ACC112 (cell line): ENCODE data around the gene MBP.

ENCODE experiments used
- H2AFZ ChIP-seq: fragments of 200-600 bp; sonication (generic); one replicate; pipeline ENCODE4 v1.6.0; 2017; ENCODE audit warnings: antibody characterized with exemption, low read length; ENCODE audit not compliant: unreplicated experiment
- H3K27ac ChIP-seq: fragments of 200-600 bp; sonication (generic); 2 replicates; pipeline ENCODE4 v1.5.1; 2014; ENCODE audit warnings: low read depth, mild to moderate bottlenecking, antibody characterized with exemption, low read length, moderate library complexity
- H3K27me3 ChIP-seq: fragments of 200-600 bp; sonication (generic); 2 replicates; pipeline ENCODE4 v1.6.1; 2014; ENCODE audit warnings: mild to moderate bottlenecking, antibody characterized with exemption, low read length, moderate library complexity, mixed read lengths; ENCODE audit not compliant: insufficient read depth
- H3K36me3 ChIP-seq: fragments of 200-600 bp; sonication (generic); 2 replicates; pipeline ENCODE4 v1.6.1; 2016; ENCODE audit warnings: mild to moderate bottlenecking, antibody characterized with exemption, low read length, moderate library complexity, mixed read lengths; ENCODE audit not compliant: insufficient read depth
- H3K4me1 ChIP-seq: fragments of 200-600 bp; sonication (generic); one replicate; pipeline ENCODE4 v1.6.1; 2016; ENCODE audit warnings: low read length, mixed read lengths; ENCODE audit not compliant: insufficient read depth, unreplicated experiment, control insufficient read depth
- H3K4me3 ChIP-seq: fragments of 200-600 bp; sonication (generic); 2 replicates; pipeline ENCODE4 v1.5.1; 2014; ENCODE audit warnings: mild to moderate bottlenecking, low read depth, low read length
- H3K79me2 ChIP-seq: fragments of 200-600 bp; sonication (generic); one replicate; pipeline ENCODE4 v1.6.0; 2016; ENCODE audit warnings: low read length; ENCODE audit not compliant: control insufficient read depth, unreplicated experiment, insufficient read depth

Gene MBP

DNA sequence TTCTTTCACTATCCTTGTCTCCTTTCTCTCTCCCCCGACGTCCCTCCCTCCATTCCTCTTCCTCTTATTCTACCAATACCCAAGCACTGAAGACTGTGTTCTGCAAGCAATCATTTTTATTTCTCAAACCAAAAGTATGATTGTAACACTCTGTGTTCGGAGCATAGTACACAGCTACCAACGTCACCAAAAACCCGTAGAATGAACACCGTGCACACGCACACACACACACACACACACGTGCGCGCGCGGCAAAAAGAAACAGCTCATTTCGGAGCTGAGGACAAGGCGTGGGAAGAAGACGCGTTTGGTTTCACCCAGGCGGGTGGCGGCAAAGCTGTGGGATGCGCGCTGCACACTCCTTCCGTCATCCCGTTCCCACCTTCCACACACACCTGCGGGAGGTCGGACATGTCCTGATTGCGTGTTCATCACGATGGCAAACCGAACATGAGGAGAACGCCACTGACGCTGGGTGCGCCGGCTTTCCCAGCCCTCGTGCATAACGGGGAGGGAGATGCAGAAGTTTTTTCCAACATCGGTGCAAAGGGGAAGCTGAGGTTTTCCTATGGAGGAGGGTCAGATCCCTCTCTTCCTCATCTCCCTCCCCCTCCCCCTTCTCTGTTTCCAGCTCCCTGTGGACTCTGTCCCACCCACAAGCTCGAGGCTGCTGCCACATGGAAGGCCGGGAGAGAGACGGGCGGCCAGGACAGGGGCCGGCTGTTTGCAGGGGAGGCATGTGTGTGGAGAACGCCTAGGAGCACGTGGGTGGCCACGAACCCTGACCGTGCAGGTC lies 20.4 kb downstream of the MBP start:
- H3K27ac ChIP-seq: no peak overlapping the region
- H3K79me2 ChIP-seq: no peaks in the 10 kb centered on the region
- peaks cover 38% of the 10 kb centered on the region for H3K4me1 ChIP-seq
- H3K4me3 ChIP-seq: no peak overlapping the region
- no peaks in the 10 kb centered on the region for H3K36me3 ChIP-seq
- H2AFZ ChIP-seq: no peak overlapping the region
- no peaks in the 10 kb centered on the region for H3K27me3 ChIP-seq

DNA sequence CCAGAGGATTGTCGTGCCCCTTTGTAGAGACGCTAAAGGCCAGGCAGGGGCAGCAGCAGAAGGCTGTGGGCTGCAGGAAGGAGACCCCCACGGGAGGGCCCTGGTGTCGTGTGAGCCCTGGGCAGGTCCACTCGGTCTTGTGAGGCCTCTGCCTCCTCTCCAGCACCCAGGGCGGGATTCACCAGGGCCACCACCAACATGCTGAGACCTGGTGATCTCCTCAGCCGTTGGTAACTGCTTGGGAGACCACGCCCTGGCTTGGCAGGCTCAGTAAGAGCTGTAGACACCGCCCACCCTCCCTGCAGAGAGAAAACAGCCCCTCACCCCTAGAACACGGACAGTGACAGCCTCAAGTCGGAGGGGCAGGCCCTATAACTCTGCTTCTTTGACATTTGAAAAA lies 21.1 kb downstream of the MBP start:
- H3K27me3 ChIP-seq: no peaks in the 10 kb centered on the region
- no peaks in the 10 kb centered on the region for H3K79me2 ChIP-seq
- H3K27ac ChIP-seq: no peak overlapping the region
- H2AFZ ChIP-seq: no peak overlapping the region
- H3K4me3 ChIP-seq: no peak overlapping the region
- H3K36me3 ChIP-seq: no peaks in the 10 kb centered on the region
- peaks cover 43% of the 10 kb centered on the region for H3K4me1 ChIP-seq

DNA sequence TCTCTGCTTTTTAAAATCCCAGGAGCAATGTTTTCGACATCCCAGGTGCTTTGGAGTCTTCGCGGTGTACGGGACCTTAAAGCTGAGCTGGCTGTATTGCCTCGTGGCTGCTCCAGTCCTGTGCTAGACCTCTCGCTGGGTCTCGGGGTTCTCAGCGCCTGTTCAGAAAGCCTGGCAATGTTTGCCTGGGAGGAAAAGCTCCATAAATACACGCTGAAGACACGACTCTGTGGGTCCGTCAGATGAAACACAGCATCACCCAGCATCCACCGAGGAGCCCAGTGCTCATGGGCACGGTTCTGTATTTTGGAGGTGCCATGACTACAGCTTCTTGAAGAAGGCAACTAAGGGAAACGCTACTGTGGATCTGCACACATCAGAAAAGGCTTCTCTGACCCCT lies 21.6 kb downstream of the MBP start:
- H3K79me2 ChIP-seq: no peaks in the 10 kb centered on the region
- no peak overlapping the region for H3K27ac ChIP-seq
- H3K36me3 ChIP-seq: no peaks in the 10 kb centered on the region
- no peak overlapping the region for H2AFZ ChIP-seq
- H3K27me3 ChIP-seq: no peaks in the 10 kb centered on the region
- H3K4me1 ChIP-seq: peaks cover 45% of the 10 kb centered on the region
- H3K4me3 ChIP-seq: no peak overlapping the region

DNA sequence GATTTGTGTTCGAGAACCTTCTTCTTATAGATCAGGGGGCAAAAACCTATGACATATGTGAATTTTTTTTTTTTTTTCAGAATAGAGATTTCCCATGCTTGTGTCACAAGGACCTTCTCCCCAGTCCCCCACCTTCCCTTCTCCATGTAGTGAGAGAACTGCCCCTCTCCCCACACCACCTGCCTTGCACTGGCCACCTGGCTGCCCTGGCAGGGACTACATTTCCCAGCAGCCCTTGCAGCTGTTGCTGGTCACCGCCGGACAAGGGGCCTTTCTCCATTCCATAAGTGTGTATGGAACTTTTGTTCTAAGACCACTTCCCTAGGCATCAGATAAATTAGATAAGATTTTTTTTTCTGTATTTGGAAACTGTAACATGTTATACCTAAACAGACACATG lies 22.2 kb downstream of the MBP start:
- no peaks in the 10 kb centered on the region for H3K27me3 ChIP-seq
- H3K4me3 ChIP-seq: no peak overlapping the region
- no peaks in the 10 kb centered on the region for H3K79me2 ChIP-seq
- peaks cover 51% of the 10 kb centered on the region for H3K4me1 ChIP-seq
- no peaks in the 10 kb centered on the region for H3K36me3 ChIP-seq
- no peak overlapping the region for H2AFZ ChIP-seq
- no peak overlapping the region for H3K27ac ChIP-seq

DNA sequence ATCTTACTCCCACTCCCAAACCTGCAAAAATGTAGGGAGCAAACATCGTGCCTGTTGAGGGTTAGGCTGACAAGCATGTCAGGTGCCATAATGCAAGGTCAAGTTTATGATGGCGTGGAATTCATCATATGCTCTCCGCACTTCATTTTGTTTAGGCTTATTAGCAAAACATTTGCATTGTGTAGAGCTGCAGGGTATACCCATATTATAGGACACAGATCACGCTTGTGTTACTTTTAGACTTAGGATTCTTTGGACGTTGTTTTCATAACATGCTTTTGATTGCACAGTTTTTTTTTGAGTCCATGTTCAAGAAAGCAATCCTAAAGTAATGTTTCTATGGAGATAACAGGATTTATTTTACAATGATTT lies 22.9 kb downstream of the MBP start:
- Histone ChIP-seq H3K27ac (no peak overlapping the region), H3K36me3 (no peaks in the 10 kb centered on the region), H3K4me3 (no peak overlapping the region), H3K79me2 (no peaks in the 10 kb centered on the region), H3K27me3 (no peaks in the 10 kb centered on the region), H2AFZ (no peak overlapping the region), H3K4me1 (peaks cover 53% of the 10 kb centered on the region)

DNA sequence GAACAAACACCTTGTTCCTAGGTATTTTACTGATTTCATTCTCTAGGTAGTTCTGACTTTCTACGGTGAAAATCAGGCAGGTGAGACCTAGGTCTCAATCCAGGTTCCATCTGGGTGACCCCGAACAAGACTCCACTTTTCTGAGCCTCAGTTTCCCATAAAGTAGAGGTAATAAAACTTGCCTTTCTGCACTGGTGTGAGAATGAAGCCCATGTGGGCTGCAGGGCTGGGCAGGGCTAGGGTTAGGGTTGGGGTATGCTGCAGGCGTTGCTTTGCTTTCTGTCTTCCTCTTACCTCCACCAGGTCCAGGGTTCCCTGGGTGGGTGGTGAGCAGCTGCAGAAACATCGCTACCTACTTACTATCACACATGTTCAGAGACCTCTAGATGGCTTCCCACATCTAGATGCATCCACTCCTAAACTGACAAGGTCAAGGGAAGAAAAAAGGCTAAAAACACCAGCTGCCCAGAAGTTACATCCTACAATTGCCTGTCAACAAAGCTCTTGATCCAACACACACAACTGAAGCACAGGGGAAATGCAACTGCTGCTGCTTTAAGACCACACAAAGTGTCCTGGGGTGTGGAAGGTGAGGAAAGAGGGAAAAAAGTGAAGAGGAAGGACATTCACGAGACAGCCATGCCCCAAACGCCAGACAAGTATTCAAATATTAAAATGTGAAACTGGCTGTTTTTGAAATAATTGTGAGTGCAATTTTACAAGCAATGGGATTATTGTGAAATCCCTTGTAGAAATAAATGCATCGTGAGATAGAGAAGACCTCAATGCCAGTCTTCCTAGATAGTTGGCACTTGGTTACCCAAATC lies 23.5 kb downstream of the MBP start:
- peak overlapping the region; percentile 86 for H3K27ac ChIP-seq
- H3K79me2 ChIP-seq: no peaks in the 10 kb centered on the region
- H3K36me3 ChIP-seq: no peaks in the 10 kb centered on the region
- H3K27me3 ChIP-seq: no peaks in the 10 kb centered on the region
- H2AFZ ChIP-seq: no peak overlapping the region
- peaks cover 53% of the 10 kb centered on the region for H3K4me1 ChIP-seq
- H3K4me3 ChIP-seq: peak overlapping the region; percentile 61

DNA sequence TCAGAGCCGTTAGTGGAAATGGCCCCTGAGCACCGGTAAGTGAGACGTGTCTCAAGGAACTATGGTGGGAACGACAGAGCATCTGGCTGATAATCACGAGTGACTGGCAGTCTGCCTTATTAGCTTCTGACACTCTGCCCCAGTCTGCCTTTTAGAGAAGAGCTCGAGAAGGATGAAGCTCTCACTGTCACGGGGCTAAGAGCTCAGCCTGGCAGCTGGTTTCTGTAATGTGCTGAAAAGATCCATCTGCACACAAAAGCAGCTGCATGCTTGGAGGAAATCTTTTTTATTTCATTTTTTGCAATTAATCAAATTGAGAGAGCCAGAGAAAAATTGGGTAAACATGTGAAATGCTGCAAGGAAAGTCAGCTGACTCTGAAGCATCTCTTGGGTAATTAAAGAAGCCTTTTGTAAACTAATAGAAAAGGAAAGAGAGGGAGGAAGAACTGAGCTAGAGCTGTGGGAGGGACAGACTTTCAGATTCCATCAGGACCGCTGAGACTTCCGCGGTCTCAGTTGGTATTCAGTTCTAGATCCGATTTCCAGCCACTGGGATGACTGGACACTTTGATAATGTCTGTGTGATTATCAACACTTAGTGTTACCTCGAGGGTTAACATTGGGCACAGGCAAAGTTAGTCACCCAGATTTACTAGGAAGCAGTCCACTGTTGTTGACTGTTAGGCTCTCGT lies 24.4 kb downstream of the MBP start:
- Histone ChIP-seq H3K4me3 (peak overlapping the region; percentile 61), H2AFZ (peak overlapping the region; percentile 88), H3K79me2 (no peaks in the 10 kb centered on the region), H3K36me3 (no peaks in the 10 kb centered on the region), H3K27me3 (no peaks in the 10 kb centered on the region), H3K4me1 (peaks cover 59% of the 10 kb centered on the region), H3K27ac (peak overlapping the region; percentile 86)

DNA sequence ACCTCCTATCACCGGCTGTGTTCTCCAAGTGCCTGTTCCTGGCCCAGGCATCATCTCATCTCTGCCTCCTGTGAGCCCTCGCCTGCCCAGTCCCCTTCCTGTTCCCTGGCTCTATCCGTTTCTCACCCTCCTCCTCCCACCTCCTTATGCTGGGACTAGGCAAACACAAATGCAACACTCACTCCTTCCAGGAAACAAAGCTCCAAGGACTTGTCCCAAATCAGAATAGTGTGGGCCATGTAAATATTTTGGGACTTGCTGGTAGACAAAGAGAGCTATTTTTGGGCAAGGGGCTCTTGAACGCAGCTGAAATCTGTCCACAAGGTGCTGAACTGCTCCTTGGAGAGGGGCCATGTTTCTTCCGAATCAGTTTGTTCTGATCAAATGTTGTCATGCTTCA lies 25.3 kb downstream of the MBP start:
- Histone ChIP-seq H2AFZ (no peak overlapping the region), H3K36me3 (no peaks in the 10 kb centered on the region), H3K27me3 (no peaks in the 10 kb centered on the region), H3K4me1 (peaks cover 67% of the 10 kb centered on the region), H3K79me2 (no peaks in the 10 kb centered on the region), H3K4me3 (peak overlapping the region; percentile 61; the same call in 1 of the 2 replicates), H3K27ac (peak overlapping the region; percentile 86)

DNA sequence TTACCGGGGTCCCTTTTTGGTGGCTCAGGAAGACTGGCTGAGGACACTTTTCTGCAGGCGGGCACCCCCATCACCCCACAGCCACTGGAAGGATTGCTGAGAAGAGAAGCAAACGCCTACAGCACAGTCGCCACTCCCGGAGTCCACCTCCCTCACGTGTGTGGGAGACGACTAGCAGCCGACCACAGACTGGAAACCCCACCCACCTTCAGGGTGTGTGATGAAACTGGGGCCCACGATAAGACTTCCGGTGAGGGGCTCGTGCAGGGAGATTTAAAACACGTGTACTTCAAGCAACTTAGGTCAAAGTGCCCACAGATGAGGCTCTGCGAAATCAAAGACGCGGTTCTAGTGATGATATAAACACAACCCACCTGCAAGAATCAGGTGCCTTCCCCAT lies 26.3 kb downstream of the MBP start:
- peaks cover 74% of the 10 kb centered on the region for H3K4me1 ChIP-seq
- H3K4me3 ChIP-seq: no peak overlapping the region
- no peaks in the 10 kb centered on the region for H3K36me3 ChIP-seq
- no peak overlapping the region for H3K27ac ChIP-seq
- no peaks in the 10 kb centered on the region for H3K79me2 ChIP-seq
- H2AFZ ChIP-seq: no peak overlapping the region
- no peaks in the 10 kb centered on the region for H3K27me3 ChIP-seq

DNA sequence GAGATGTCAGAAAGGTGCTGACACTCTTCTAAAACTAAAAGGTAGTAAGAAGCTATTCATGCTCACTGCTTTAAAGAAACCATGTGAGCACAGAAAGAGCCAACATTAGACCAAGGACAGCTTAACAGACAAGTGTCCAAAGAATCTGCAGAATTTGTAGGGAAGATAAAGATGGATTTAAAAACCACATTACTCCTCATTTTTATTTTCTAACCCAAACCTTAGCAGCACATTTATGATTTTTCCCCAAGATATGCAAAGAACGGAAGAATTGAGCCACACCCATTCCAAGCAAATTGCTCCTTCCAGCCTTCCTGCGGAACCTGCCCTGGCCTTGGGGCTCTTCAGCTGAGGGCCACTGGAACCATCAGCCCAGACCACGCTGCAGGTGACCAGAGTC lies 26.9 kb downstream of the MBP start:
- Histone ChIP-seq H2AFZ (no peak overlapping the region), H3K27ac (peak overlapping the region; percentile 98), H3K4me1 (peaks cover 80% of the 10 kb centered on the region), H3K36me3 (no peaks in the 10 kb centered on the region), H3K79me2 (no peaks in the 10 kb centered on the region), H3K4me3 (peak overlapping the region; percentile 63), H3K27me3 (no peaks in the 10 kb centered on the region)
